Renal pelvis (tissue), 3 donors: ENCODE measurements around the gene OR4K5. TPM values are rescaled to one million over a fixed set of nuclear protein-coding genes. Genes with fewer than 3 reads are reported as not detected.

Experiments
- polyA plus RNA-seq, 3 donors: library from polyadenylated mRNA; unstranded; fragments of 120-200 nt; gene quantifications; one replicate each; pipeline ENCODE4 v1.2.1, GENCODE V29; 2013; ENCODE audit not compliant: insufficient read length in 3 of 3

Gene OR4K5
- polyA plus RNA-seq, 3 donors: not detected

Other genes starting within 250 kb of the OR4K5 start
- not detected for gene OR11H2, start 206.7 kb upstream of the OR4K5 start, polyA plus RNA-seq
- not detected for gene OR4Q3, start 177.0 kb upstream of the OR4K5 start, polyA plus RNA-seq
- not detected for gene OR4M1, start 147.1 kb upstream of the OR4K5 start, polyA plus RNA-seq
- not detected for gene OR4N2, start 116.8 kb upstream of the OR4K5 start, polyA plus RNA-seq
- not detected for gene OR4K2, start 45.5 kb upstream of the OR4K5 start, polyA plus RNA-seq
- gene OR4K1, start 10.3 kb downstream of the OR4K5 start, polyA plus RNA-seq: not detected
- gene OR4K15, start 55.0 kb downstream of the OR4K5 start, polyA plus RNA-seq: not detected
- gene OR4Q2, start 81.6 kb downstream of the OR4K5 start, polyA plus RNA-seq: not detected
- not detected for gene OR4K14, start 98.7 kb downstream of the OR4K5 start, polyA plus RNA-seq
- under 1 TPM in 1 of 3 donors, not detected in 2; 0.01 TPM for gene OR4K13, start 115.4 kb downstream of the OR4K5 start, polyA plus RNA-seq
- not detected for gene OR4L1, start 139.4 kb downstream of the OR4K5 start, polyA plus RNA-seq
- under 1 TPM; 0.03 to 0.07 (median 0.05) TPM for gene OR4K17, start 190.1 kb downstream of the OR4K5 start, polyA plus RNA-seq
- not detected for gene OR4N5, start 218.2 kb downstream of the OR4K5 start, polyA plus RNA-seq